ENCODE results near the gene RIN3.

RIN3 gene

DNA sequence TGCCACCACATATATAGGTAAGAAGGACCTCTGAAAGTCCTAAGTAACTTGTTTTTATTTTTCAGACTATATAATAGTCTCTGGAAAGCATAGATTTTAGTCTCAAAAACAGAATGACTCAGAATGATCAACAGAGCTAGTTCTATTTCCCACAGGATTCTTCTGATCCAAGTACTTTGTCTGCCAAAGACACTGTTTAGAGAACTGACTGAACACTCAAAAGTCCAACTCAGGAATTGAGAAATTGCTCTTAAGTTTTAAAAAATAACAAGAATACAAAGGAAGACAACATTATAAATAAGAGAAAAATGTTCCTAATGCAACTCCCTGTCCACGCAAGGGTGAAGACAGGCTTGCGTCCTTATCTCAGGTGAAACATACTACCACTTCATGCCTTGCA, 205.8 kb downstream of the RIN3 start:
- DNase-seq (ENCODE audit: low spot score) = no peak
- in situ Hi-C loops (cut with MboI; ENCODE audit: low pct_unique_long_range_greater_than_20kb, low sequenced_read_pairs, unreplicated experiment) = no loop called here
- TF ChIP-seq, protein P1, sequence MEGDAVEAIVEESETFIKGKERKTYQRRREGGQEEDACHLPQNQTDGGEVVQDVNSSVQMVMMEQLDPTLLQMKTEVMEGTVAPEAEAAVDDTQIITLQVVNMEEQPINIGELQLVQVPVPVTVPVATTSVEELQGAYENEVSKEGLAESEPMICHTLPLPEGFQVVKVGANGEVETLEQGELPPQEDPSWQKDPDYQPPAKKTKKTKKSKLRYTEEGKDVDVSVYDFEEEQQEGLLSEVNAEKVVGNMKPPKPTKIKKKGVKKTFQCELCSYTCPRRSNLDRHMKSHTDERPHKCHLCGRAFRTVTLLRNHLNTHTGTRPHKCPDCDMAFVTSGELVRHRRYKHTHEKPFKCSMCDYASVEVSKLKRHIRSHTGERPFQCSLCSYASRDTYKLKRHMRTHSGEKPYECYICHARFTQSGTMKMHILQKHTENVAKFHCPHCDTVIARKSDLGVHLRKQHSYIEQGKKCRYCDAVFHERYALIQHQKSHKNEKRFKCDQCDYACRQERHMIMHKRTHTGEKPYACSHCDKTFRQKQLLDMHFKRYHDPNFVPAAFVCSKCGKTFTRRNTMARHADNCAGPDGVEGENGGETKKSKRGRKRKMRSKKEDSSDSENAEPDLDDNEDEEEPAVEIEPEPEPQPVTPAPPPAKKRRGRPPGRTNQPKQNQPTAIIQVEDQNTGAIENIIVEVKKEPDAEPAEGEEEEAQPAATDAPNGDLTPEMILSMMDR (IDR thresholded peaks at IDR 0.05; ENCODE audit: extremely low read depth, insufficient read depth, missing control alignments) = no peak

DNA sequence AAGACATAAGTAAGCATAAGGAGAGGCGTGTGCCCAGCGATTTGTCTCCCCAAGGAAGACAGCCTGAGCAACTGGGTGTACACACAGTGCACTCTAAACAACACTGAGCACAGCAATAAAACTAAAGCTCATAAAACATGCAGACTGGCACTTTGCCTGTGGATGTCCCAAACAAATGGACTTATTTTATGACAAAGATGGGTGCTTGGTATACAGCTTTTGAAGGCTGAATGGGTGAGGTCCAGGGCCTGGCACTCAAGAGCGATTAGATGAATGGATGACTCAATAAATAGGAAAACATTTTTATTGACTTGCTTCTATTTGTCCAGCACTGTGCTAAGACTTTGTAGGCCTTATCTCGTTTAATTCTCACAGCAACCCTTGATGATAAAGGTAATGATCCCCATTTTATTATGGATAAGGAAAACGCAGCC, 206.3 kb downstream of the RIN3 start:
- TF ChIP-seq, protein P1 (IDR thresholded peaks at IDR 0.05; ENCODE audit: extremely low read depth, insufficient read depth, missing control alignments) = no peak
- in situ Hi-C loops (cut with MboI; ENCODE audit: low pct_unique_long_range_greater_than_20kb, low sequenced_read_pairs, unreplicated experiment) = no loop called here
- DNase-seq (ENCODE audit: low spot score) = no peak

DNA sequence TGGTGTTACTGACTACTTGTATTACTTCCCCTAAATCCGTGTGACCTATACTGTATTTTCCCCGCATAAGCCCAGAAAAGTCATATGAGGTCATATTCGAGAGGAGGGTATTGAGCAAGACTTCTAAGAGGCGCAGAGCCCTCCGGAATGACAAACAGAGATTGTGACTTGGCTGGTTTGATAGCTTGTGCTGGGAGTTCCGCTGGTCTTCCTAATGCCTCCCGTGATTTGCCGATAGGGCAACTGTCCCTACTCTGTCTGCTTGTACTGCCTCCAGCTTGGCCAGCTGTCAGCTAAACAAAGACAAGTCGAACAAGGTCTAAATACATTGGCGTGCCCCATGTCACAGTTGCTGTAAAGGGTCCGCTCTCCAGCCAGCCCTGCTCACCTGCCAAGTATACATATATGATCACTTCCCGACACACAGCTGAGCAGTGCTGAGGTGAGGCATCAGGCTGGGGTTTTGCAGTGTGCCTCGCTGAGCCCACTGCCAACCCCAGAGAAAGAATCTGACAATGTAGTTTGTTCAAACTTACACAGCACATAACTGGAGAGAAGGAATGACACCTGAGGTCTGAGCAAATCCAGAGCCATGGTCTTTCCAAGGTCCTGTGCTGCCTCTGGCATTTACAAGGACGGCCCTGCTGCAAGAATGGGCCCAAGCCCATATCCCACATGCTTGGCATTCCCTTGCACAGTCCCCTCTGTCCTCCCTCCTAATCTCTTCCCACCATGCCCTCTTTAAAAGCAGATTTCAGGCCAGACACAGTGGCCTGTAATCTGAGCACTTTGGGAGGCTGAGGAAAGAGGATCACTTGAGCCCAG, 211.1 kb downstream of the RIN3 start:
- DNase-seq (ENCODE audit: low spot score) = no peak
- in situ Hi-C loops (cut with MboI; ENCODE audit: low pct_unique_long_range_greater_than_20kb, low sequenced_read_pairs, unreplicated experiment) = no loop called here
- TF ChIP-seq, protein P1 (IDR thresholded peaks at IDR 0.05; ENCODE audit: extremely low read depth, insufficient read depth, missing control alignments) = no peak

DNA sequence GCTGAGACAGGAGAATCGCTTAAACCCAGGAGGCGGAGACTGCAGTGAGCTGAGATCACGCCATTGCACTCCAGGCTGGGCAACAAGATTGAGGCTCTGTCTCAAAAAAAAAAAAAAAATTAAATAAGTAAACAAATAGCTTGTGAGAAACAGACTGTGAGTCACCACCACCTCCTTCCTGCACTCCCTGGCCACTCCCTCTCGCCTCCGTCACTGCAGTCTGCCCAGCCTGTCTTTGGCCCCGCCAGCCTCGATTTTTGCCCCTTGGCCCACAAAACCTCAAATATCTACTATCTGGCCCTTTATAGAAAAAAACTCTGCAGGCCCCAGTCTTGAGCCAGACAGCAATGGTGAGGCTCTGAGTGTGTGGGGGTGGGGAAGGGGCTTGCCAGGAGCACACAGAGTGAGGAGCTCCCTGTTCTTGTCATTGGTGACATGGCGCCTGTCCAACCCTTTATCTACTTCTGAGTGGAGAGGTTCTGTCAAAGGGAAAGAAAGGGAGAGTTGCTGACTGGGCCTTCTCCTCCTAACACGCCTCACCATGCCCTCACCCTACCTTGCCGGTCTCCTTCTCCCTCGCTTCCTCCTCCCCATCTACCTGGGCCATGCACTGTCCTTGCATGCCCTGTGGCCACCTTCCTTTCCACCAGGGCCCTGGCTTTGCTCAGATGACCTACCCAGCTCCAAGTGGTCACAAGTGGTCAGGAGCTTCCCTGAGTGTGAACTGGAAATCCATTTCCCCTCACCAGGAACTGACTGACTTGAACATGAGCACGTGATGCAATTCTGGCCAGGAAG, 212.8 kb downstream of the RIN3 start:
- in situ Hi-C loops (cut with MboI; ENCODE audit: low pct_unique_long_range_greater_than_20kb, low sequenced_read_pairs, unreplicated experiment) = no loop called here
- TF ChIP-seq, protein P1 (IDR thresholded peaks at IDR 0.05; ENCODE audit: extremely low read depth, insufficient read depth, missing control alignments) = no peak
- DNase-seq (ENCODE audit: low spot score) = no peak

DNA sequence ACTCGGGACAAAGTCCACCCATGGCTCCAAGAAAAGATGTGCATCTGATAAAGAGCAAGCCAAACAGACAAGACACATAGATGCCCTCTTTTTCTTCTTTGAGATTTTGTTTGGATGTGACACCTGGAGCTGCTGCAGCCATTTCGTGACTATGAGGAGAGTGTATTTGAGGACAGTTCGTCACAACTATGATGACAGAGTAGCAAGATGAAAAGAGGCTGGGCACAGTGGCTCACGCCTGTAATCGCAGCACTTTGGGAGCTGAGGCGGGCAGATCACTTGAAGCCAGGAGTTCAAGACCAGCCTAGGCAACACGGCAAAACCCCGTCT, 213.3 kb downstream of the RIN3 start:
- DNase-seq (ENCODE audit: low spot score) = no peak
- TF ChIP-seq, protein P1 (IDR thresholded peaks at IDR 0.05; ENCODE audit: extremely low read depth, insufficient read depth, missing control alignments) = no peak
- in situ Hi-C loops (cut with MboI; ENCODE audit: low pct_unique_long_range_greater_than_20kb, low sequenced_read_pairs, unreplicated experiment) = no loop called here

DNA sequence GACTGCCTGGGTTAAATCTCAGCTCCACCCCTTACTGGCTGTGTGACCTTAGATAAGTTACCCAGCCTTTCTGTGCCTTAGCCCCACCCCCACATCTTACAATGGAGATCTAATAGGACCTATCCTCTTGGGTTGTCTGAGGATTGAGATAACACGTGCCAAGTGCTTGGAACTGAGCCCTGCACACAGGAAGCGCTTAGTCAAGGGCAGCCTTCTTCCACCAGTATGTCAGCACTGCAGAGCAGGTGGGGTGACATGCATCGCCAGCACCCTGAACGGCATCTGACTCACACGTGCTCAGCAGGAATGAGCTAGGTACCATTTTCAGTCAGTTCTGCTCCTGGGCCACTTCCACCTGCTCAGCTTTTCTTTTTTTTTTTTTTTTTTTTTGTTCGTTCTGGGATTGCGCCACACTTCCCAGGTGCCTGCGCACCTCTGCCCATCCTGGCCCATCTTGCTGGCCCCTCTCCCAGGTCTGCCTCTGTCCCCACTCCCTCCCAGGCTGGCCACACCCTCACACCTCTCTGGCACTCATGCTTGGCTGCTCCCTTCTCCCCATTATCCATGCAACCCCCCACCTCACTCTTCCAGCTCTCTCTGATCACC, 215.3 kb downstream of the RIN3 start:
- in situ Hi-C loops (cut with MboI; ENCODE audit: low pct_unique_long_range_greater_than_20kb, low sequenced_read_pairs, unreplicated experiment) = no loop called here
- no peak for DNase-seq (ENCODE audit: low spot score)
- TF ChIP-seq, protein P1 (IDR thresholded peaks at IDR 0.05; ENCODE audit: extremely low read depth, insufficient read depth, missing control alignments) = no peak
